K562 (cell line): ENCODE measurements around the gene MOXD1. TPM values are rescaled to one million over a fixed set of nuclear protein-coding genes. Genes with fewer than 3 reads are reported as not detected.

Experiments used
- ATF2 ChIP-seq: sonication (generic); formaldehyde crosslinking; IDR thresholded peaks from 2 replicates; pipeline ENCODE4 v1.8.1; 2022; ENCODE audit warnings: missing genetic modification reagents
- REST ChIP-seq, 2 experiments: fragments of 450-650 bp; formaldehyde crosslinking in 1 of 2; IDR thresholded peaks; 2 replicates each; pipeline versions ENCODE4 v1.4.0 to v1.6.1; 2014 to 2020; ENCODE audit warnings: mild to moderate bottlenecking in 2 of 2, borderline replicate concordance in 1 of 2, low read depth in 1 of 2
- polyA plus RNA-seq, 8 experiments: library from polyadenylated mRNA; depleted of rRNA in 4 of 8; stranded (reverse) in 5 of 8; unstranded in 3 of 8; fragments of >200 nt; fragmentation: Nextera tagmentation in 2 of 8; fragmentation: Illumina TruSeq in 1 of 8; extraction: Ambion mirVana in 2 of 8; extraction: Trizol in 1 of 8; gene quantifications; 2 replicates each; pipeline versions ENCODE4 v1.2.1 to v1.2.3, GENCODE V29; 2011 to 2014; ENCODE audit warnings: inconsistent platforms in 1 of 8, missing spikeins in 1 of 8
- total RNA-seq, 7 experiments: library from RNA; depleted of rRNA in 6 of 7; stranded (reverse); fragments of >200 nt in 6 of 7; fragmentation: Illumina TruSeq in 2 of 7; extraction: Trizol in 2 of 7; gene quantifications; 2 replicates each; pipeline versions ENCODE4 v1.2.1 to v1.2.3, GENCODE V29; 2011 to 2021; ENCODE audit warnings: low replicate concordance in 1 of 7

MOXD1 gene
- total and polyA plus RNA-seq, 9 of the 15 experiments (the other 6 are each of a cell fraction or from before 2014, with no cell fraction given) = not detected

DNA sequence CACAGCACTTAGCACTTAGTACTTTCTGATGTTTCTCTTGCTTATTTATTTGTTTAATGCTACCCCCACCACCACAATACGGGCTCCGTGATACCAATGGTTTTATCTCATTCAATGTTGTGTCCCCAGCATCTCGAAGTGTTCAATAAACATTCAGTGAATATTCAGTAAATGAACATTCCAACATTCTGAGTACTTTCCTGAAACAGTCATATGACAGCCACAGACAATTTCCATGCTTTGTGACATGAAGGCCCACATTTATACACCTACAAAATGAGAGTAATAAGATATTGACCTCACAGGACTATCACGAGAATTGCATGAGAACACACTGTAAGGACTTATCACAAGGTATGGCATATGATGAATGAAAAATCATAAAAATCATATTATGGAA is 10.8 kb downstream of the MOXD1 start (continued):
- no peak for TF ChIP-seq ATF2 (CRISPR knock-in tag)
- TF ChIP-seq REST (IDR thresholded peaks at IDR 0.05; ENCODE audit: borderline replicate concordance) = no peak
- TF ChIP-seq REST (CRISPR knock-in tag; IDR thresholded peaks at IDR 0.05; ENCODE audit: low read depth) = no peak
- TF ChIP-seq, all 486 proteins: peak for 0
